Smooth muscle cell (in vitro differentiated cells): ENCODE measurements around the gene HIVEP3. TPM values are rescaled to one million over a fixed set of nuclear protein-coding genes. Genes with fewer than 3 reads are reported as not detected.

Experiments
- DNase-seq: peaks from one replicate; lab custom pipeline; 2025; ENCODE audit not compliant: unreplicated experiment; lab: John Stamatoyannopoulos, UW
- H2AFZ ChIP-seq: fragments of 200-600 bp; sonication (generic); 2 replicates; pipeline ENCODE4 v1.6.0; 2016; ENCODE audit warnings: antibody characterized with exemption, low read depth, mild to moderate bottlenecking
- H3F3A ChIP-seq: fragments of 200-600 bp; sonication (generic); 2 replicates; pipeline ENCODE4 v1.6.0; 2017; ENCODE audit warnings: antibody characterized with exemption, low read depth
- H3K27ac ChIP-seq: fragments of 200-600 bp; sonication (generic); 2 replicates; pipeline ENCODE4 v1.5.1; 2016; ENCODE audit warnings: low read depth, mild to moderate bottlenecking
- H3K27me3 ChIP-seq: fragments of 200-600 bp; sonication (generic); 2 replicates; pipeline ENCODE4 v1.6.1; 2016; ENCODE audit warnings: low read depth, mild to moderate bottlenecking
- H3K36me3 ChIP-seq: fragments of 200-600 bp; sonication (generic); 2 replicates; pipeline ENCODE4 v1.5.1; 2016; ENCODE audit warnings: low read depth
- H3K4me1 ChIP-seq: fragments of 200-600 bp; sonication (generic); 2 replicates; pipeline ENCODE4 v1.5.1; 2016; ENCODE audit warnings: low read depth
- H3K4me2 ChIP-seq: fragments of 200-600 bp; sonication (generic); 2 replicates; pipeline ENCODE4 v1.6.0; 2016; ENCODE audit warnings: mild to moderate bottlenecking
- H3K4me3 ChIP-seq: fragments of 200-600 bp; sonication (generic); 2 replicates; pipeline ENCODE4 v1.5.1; 2016; ENCODE audit warnings: mild to moderate bottlenecking
- H3K79me2 ChIP-seq: fragments of 200-600 bp; sonication (generic); 2 replicates; pipeline ENCODE4 v1.6.0; 2016; ENCODE audit warnings: low read depth, mild to moderate bottlenecking
- H3K9ac ChIP-seq: fragments of 200-600 bp; sonication (generic); 2 replicates; pipeline ENCODE4 v1.6.0; 2016; ENCODE audit warnings: low read depth
- H3K9me3 ChIP-seq: fragments of 200-600 bp; sonication (generic); replicated peaks from 2 replicates; pipeline ENCODE4 v1.5.1; 2016; ENCODE audit warnings: low read depth
- H4K20me1 ChIP-seq: fragments of 200-600 bp; sonication (generic); 2 replicates; pipeline ENCODE4 v1.6.0; 2016; ENCODE audit warnings: low read depth
- WGBS: methylation state at CpG from one replicate; pipeline ENCODE4 v1.1.7; 2016; ENCODE audit warnings: low lambda C conversion rate; 5-methylcytosine and 5-hydroxymethylcytosine counted together
- polyA plus RNA-seq: library from polyadenylated mRNA; unstranded; fragments of >200 nt; fragmentation: Nextera tagmentation; extraction: Ambion mirVana; gene quantifications from 2 replicates; pipeline ENCODE4 v1.2.1, GENCODE V29; 2016
- total RNA-seq: library from RNA; depleted of rRNA; stranded (reverse); fragments of >200 nt; gene quantifications from 2 replicates; pipeline ENCODE4 v1.2.3, GENCODE V29; 2014
- TF ChIP-seq, protein P1 (sequence below): fragments of 200-600 bp; sonication (generic); IDR thresholded peaks from 2 replicates; pipeline ENCODE4 v1.5.1; 2017; ENCODE audit warnings: borderline replicate concordance, mild to moderate bottlenecking, antibody characterized with exemption; ENCODE audit not compliant: insufficient read depth, poor library complexity, severe bottlenecking

Gene HIVEP3
- total and polyA plus RNA-seq, 2 experiments from 2014 or later, result 2.1 to 6.4 TPM

DNA sequence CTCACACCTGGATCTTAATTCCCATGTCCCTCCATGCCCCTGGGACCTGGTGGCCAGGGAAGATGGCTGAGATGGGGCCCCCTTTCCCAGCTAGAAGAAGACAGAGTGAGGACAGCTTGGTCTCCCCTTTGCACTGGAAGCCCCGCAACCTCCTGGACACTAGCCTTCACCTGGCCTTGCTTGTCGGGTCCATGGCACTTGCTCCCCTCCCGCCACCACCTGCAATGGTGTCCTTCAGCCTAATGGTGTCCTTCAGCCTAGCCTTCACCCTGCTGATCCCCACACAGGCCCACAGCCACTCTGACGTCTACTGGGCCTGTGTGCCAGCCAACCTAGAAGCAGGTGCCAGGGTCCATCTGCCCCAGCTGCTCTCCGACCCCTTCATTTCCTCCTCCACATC lies 388.3 kb downstream of the HIVEP3 start:
- Histone ChIP-seq H3K4me1 (no peaks in the 10 kb centered on the region), H2AFZ (no peak overlapping the region)
- DNase-seq, result no peak

DNA sequence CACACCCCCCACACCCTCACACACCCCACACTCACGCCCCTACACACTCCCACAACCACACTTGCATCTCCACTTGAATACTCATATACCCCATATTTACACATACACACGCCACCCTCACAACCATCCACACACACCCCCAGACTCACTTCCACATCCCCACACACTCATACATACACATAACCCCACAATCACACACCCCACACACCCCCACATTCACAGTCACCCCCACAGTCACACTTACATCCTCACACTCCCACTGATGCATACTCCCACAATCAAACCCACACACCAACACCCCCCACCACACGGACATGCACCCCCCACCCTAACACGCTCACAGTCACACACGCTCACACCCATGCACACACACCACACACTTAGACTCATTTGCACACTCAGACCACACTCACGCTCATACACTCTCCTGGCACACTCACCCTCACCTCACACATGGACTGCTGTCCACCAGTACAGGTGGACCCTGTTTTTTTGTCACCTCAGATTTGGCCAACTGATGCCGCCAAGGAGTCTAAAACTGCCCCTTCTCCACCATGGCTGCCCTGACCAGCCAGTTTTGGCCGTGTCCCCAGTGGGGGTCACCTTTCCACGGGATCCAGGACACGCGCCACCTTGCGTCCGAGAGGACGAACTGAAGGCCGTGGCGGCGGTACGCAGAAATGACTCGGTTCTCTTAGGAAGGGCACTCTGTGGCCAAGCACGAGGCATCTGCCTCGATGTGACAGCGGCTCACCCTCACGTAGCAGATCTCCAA lies 388.9 kb downstream of the HIVEP3 start:
- Histone ChIP-seq H3K27me3 (no peaks in the 10 kb centered on the region), H3K9ac (no peak overlapping the region), H3K4me3 (no peak overlapping the region), H2AFZ (no peak overlapping the region), H3F3A (no peaks in the 10 kb centered on the region), H4K20me1 (peaks cover 22% of the 10 kb centered on the region), H3K36me3 (no peaks in the 10 kb centered on the region), H3K27ac (no peak overlapping the region), H3K4me2 (no peak overlapping the region), H3K79me2 (no peaks in the 10 kb centered on the region), H3K4me1 (no peaks in the 10 kb centered on the region), H3K9me3 (no peaks in the 10 kb centered on the region)
- TF ChIP-seq, protein P1, sequence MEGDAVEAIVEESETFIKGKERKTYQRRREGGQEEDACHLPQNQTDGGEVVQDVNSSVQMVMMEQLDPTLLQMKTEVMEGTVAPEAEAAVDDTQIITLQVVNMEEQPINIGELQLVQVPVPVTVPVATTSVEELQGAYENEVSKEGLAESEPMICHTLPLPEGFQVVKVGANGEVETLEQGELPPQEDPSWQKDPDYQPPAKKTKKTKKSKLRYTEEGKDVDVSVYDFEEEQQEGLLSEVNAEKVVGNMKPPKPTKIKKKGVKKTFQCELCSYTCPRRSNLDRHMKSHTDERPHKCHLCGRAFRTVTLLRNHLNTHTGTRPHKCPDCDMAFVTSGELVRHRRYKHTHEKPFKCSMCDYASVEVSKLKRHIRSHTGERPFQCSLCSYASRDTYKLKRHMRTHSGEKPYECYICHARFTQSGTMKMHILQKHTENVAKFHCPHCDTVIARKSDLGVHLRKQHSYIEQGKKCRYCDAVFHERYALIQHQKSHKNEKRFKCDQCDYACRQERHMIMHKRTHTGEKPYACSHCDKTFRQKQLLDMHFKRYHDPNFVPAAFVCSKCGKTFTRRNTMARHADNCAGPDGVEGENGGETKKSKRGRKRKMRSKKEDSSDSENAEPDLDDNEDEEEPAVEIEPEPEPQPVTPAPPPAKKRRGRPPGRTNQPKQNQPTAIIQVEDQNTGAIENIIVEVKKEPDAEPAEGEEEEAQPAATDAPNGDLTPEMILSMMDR, result no peak
- no peak for DNase-seq
- WGBS, result 88% methylated on average over 19 of the region's 23 CpGs

More for the DNA sequence above, 388.3 kb downstream of the HIVEP3 start:
- TF ChIP-seq, protein P1, result no peak
- Histone ChIP-seq H3K4me2 (no peak overlapping the region), H3K36me3 (no peaks in the 10 kb centered on the region), H4K20me1 (peaks cover 22% of the 10 kb centered on the region), H3K27ac (no peak overlapping the region), H3K79me2 (no peaks in the 10 kb centered on the region), H3K9ac (no peak overlapping the region), H3K27me3 (no peaks in the 10 kb centered on the region), H3F3A (no peaks in the 10 kb centered on the region), H3K9me3 (no peaks in the 10 kb centered on the region), H3K4me3 (no peak overlapping the region)
- WGBS, result 95% methylated on average over 5 of the region's 5 CpGs

DNA sequence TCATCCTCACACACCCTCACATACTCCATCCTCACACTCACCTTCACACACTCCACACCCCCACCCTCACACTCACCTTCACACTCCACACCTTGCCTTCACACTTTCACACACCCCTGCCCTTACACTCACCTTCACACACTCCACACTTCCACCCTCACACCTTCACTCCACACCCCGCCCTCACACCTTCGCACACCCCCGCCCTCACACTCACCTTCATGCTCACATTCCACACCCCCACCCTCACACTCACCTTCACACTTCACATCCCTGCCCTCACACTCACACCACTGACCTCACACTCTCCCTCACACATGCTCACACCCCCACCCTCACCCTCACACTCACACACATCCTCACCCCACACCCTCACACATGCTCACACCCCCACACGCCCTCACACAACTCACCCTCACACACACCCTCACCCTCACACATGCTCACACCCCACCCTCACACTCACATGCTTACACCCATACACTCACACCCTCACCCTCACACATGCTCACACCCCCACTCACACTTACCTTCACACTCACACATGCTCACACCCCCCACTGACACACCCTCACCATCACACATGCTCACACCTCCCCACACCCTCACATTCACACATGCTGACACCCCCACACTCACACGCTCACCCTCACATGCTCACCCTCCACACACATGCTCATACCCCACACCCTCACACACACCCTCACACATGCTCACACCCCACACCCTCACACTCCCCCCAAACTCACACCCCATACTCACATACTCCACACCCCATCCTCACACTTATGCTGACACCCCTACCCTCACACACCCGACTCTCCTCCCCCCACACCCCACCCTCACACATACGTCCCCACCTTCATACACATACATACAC lies 389.8 kb downstream of the HIVEP3 start:
- Histone ChIP-seq H3K36me3 (no peaks in the 10 kb centered on the region), H3K4me3 (no peak overlapping the region), H3K9ac (no peak overlapping the region), H3K27me3 (no peaks in the 10 kb centered on the region), H3K79me2 (no peaks in the 10 kb centered on the region), H3K9me3 (no peaks in the 10 kb centered on the region), H3F3A (no peaks in the 10 kb centered on the region), H3K27ac (no peak overlapping the region), H3K4me1 (no peaks in the 10 kb centered on the region), H4K20me1 (peaks cover 15% of the 10 kb centered on the region), H2AFZ (no peak overlapping the region), H3K4me2 (no peak overlapping the region)
- TF ChIP-seq, protein P1, result no peak
- DNase-seq, result no peak
- whole genome bisulfite sequencing, result 100% methylated on average over 1 of the region's 7 CpGs
